ENCODE data around the gene CCDC7.

DNA sequence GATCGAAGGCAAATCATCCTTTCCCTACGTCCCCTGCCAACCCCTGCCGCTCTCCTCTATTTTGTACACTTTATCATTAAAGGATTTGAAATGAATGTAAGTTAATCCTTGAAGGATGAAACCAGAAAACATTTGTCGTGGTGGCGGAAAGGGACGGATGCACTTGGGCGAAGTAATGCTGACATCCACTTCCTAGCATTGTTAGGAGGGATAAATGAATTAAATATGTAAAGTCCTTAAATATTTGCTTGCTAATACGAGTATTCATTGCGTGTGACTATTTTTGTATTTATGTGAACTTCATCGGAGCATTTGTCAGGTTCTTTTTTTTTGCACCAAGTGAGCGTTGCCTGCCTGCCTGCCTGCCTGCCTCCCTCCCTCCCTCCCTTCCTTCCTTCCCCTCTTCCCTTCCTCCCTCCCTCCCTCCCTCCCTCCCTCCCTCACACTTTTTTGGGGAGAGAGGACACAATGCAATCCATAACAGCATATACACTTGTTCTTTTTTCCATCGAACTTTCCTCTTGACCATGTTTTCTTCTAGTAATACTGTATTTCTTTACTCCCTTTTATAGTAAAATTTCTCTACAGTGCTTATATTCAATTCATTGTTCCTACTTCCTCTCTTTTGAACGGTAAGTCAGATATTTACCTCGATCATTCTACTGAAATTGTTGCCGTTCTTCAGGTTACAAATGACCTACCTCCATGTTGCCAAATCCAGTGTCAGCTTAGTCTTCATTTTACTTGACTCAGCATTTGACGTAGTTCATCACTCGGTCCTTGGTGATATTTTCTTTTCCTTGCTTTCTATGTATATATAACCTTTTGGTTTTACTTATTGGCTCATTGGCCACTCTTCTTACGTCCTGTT lies 831 bp downstream of the CCDC7 start:
- no peak for TF ChIP-seq POLR2A (IDR thresholded peaks at IDR 0.05)
- TF ChIP-seq, protein P1, sequence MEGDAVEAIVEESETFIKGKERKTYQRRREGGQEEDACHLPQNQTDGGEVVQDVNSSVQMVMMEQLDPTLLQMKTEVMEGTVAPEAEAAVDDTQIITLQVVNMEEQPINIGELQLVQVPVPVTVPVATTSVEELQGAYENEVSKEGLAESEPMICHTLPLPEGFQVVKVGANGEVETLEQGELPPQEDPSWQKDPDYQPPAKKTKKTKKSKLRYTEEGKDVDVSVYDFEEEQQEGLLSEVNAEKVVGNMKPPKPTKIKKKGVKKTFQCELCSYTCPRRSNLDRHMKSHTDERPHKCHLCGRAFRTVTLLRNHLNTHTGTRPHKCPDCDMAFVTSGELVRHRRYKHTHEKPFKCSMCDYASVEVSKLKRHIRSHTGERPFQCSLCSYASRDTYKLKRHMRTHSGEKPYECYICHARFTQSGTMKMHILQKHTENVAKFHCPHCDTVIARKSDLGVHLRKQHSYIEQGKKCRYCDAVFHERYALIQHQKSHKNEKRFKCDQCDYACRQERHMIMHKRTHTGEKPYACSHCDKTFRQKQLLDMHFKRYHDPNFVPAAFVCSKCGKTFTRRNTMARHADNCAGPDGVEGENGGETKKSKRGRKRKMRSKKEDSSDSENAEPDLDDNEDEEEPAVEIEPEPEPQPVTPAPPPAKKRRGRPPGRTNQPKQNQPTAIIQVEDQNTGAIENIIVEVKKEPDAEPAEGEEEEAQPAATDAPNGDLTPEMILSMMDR (IDR thresholded peaks at IDR 0.05): no peak

Data from prostate gland (tissue), 2 donors.